ENCODE measurements around the gene TXNRD2. TPM values are rescaled to one million over a fixed set of nuclear protein-coding genes. Genes with fewer than 3 reads are reported as not detected.
"Not testable (repeated sequence)": the region's sequence is repeated elsewhere in the genome, so short reads cannot be mapped to it uniquely, and the experiment has no call there.

The TXNRD2 gene
- total and polyA plus RNA-seq, 7 donors, result 13.7 to 35.1 (median 21.1) TPM

- Histone ChIP-seq H3K27ac (no peak overlapping the region), H3K9me3 (no peaks in the 10 kb centered on the region), H3K4me3 (no peak overlapping the region), H3K36me3 (ENCODE audit: insufficient read depth in 1 of 2, low read depth in 1 of 2) (peaks cover 0 to 17% of the 10 kb centered on the region in 2 donors), H3K27me3 (ENCODE audit: insufficient read depth in 3 of 3, low read length in 2 of 3) (no peaks in the 10 kb centered on the region), H3K4me1 (peaks cover 3% of the 10 kb centered on the region)
- intact Hi-C loops (cut with DNase I), result loop anchor here in 1 of 2 donors (5.0 kb wide), 1 partner anchor 729 kb away; no protein-coding TSS in a partner anchor
- no peak for TF ChIP-seq CTCF (IDR thresholded peaks at IDR 0.05)
- WGBS, 3 donors, result 60 to 74% (median 69%) methylated on average over 15 of the region's 15 CpGs
- no peak for ATAC-seq
- DNase-seq, result peak in 1 of 2 donors; percentile 8
Observed at GRCh38 chr22:19885841-19886592, 55.6 kb downstream of the TXNRD2 start.

- H3K4me3 ChIP-seq, result no peak overlapping the region
- peak in 1 of 4 donors; percentile 4 for ATAC-seq
- DNase-seq, result no peak
- no peak overlapping the region for H3K27ac ChIP-seq
- no peaks in the 10 kb centered on the region for H3K27me3 ChIP-seq (ENCODE audit: insufficient read depth in 3 of 3, low read length in 2 of 3)
- H3K4me1 ChIP-seq, result peaks cover 3% of the 10 kb centered on the region
- H3K9me3 ChIP-seq, result no peaks in the 10 kb centered on the region
- no peak for TF ChIP-seq CTCF (IDR thresholded peaks at IDR 0.05)
- intact Hi-C loops (cut with DNase I), result loop anchor here in 1 of 2 donors (5.0 kb wide), 1 partner anchor 728 kb away; no protein-coding TSS in a partner anchor
- WGBS, 3 donors, result 57 to 79% (median 67%) methylated on average over 25 to 26 of the region's 26 CpGs
- peaks cover 0 to 17% of the 10 kb centered on the region in 2 donors for H3K36me3 ChIP-seq (ENCODE audit: insufficient read depth in 1 of 2, low read depth in 1 of 2)
Observed at GRCh38 chr22:19884954-19885751, 56.5 kb downstream of the TXNRD2 start.

GRCh38 chr22:19884161-19884953, 57.3 kb downstream of the TXNRD2 start:
- Histone ChIP-seq H3K4me3 (no peak overlapping the region), H3K36me3 (ENCODE audit: insufficient read depth in 1 of 2, low read depth in 1 of 2) (peaks cover 0 to 16% of the 10 kb centered on the region in 2 donors), H3K27me3 (ENCODE audit: insufficient read depth in 3 of 3, low read length in 2 of 3) (no peaks in the 10 kb centered on the region), H3K9me3 (no peaks in the 10 kb centered on the region), H3K4me1 (peaks cover 3% of the 10 kb centered on the region), H3K27ac (no peak overlapping the region)
- no peak for TF ChIP-seq CTCF (IDR thresholded peaks at IDR 0.05)
- intact Hi-C loops (cut with DNase I), result no loop called here
- peak in 1 of 2 donors; percentile 54 for DNase-seq
- 36 to 56% (median 40%) methylated on average over 14 to 15 of the region's 15 CpGs for WGBS, 3 donors
- ATAC-seq, result peak in 3 of 4 donors; percentile 44 to 66 (median 58)

- H3K27ac ChIP-seq; H3K4me3 ChIP-seq; H3K4me1 ChIP-seq; H3K27me3 ChIP-seq (ENCODE audit: insufficient read depth in 3 of 3, low read length in 2 of 3); H3K9me3 ChIP-seq; ATAC-seq; DNase-seq; intact Hi-C loops (cut with DNase I): not testable (repeated sequence)
- peaks cover 0 to 15% of the 10 kb centered on the region in 2 donors for H3K36me3 ChIP-seq (ENCODE audit: insufficient read depth in 1 of 2, low read depth in 1 of 2)
- WGBS, 3 donors, result 94 to 98% (median 96%) methylated on average over 8 of the region's 8 CpGs
Observed at GRCh38 chr22:19883446-19883845, 58.2 kb downstream of the TXNRD2 start.
